OCI-LY3 (cell line): ENCODE measurements around the gene CDK11A.
"Not testable (repeated sequence)": the region's sequence is repeated elsewhere in the genome, so short reads cannot be mapped to it uniquely, and the experiment has no call there.

Experiments used
- EZH2phosphoT487 ChIP-seq: fragments of 200-600 bp; shearing (Covaris generic); IDR thresholded peaks from 2 replicates; pipeline ENCODE4 v1.6.1; 2018; ENCODE audit warnings: antibody characterized with exemption, mixed run types, low read depth
- TF ChIP-seq, protein P1 (sequence below): fragments of 200-600, 300-600 bp; sonication (generic); IDR thresholded peaks from 2 replicates; pipeline ENCODE4 v1.5.1; 2014; ENCODE audit warnings: antibody characterized with exemption, low read length, low read depth

DNA sequence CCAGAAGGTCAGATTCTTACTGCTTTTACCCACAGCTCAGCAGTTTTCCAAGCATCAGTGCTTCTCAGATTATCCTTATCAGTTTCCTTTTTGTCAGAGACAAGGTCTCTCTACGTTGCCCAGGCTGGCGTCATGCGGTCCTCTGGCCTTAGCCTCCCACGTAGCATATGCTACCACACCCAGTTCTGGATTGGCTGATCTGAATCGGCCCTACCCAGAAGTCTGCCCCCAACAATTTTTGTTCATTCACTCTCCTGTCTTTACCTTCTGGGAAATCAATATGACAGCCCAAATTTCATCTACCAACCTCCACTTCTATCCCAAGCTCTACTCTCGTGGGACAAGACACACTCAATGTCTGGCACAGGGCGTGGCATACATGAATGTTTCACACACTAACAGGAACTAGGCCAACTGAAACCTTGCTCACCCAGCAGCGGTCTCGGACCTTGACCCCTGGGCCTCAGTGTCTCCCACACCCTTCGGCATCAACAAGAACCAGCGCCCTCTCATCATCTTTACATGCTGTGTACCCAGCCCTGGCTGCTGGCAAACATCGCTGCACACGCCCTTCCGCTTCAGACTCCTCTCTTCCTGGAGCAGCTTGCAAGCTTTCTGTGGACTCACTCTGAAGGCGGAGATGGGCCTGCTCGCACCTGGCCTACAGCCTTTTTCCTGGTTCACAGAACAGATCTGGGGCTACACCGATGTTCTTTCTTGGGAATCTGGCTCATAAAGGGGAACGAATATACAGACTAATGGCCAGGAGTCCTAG is 8.9 kb downstream of the CDK11A start:
- TF ChIP-seq, protein P1, sequence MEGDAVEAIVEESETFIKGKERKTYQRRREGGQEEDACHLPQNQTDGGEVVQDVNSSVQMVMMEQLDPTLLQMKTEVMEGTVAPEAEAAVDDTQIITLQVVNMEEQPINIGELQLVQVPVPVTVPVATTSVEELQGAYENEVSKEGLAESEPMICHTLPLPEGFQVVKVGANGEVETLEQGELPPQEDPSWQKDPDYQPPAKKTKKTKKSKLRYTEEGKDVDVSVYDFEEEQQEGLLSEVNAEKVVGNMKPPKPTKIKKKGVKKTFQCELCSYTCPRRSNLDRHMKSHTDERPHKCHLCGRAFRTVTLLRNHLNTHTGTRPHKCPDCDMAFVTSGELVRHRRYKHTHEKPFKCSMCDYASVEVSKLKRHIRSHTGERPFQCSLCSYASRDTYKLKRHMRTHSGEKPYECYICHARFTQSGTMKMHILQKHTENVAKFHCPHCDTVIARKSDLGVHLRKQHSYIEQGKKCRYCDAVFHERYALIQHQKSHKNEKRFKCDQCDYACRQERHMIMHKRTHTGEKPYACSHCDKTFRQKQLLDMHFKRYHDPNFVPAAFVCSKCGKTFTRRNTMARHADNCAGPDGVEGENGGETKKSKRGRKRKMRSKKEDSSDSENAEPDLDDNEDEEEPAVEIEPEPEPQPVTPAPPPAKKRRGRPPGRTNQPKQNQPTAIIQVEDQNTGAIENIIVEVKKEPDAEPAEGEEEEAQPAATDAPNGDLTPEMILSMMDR = not testable (repeated sequence)
- not testable (repeated sequence) for TF ChIP-seq EZH2phosphoT487
